ENCODE measurements around the gene PM20D2.
"Not testable (repeated sequence)": the region's sequence is repeated elsewhere in the genome, so short reads cannot be mapped to it uniquely, and the experiment has no call there.

Gene PM20D2

GRCh38 chr6:89145956-89146717 lies at the start of gene PM20D2:
Gene PM20D2 (plus strand): TSS chr6:89146055. CDS start chr6:89146145, 90 bp downstream.
- peak; percentile 58 for DNase-seq

GRCh38 chr6:89098461-89098860 lies 47.4 kb upstream of the PM20D2 start:
- DNase-seq: no peak

GRCh38 chr6:89100114-89100513 lies 45.7 kb upstream of the PM20D2 start:
- DNase-seq: no peak

GRCh38 chr6:89110284-89110683 lies 35.6 kb upstream of the PM20D2 start:
- DNase-seq: no peak

GRCh38 chr6:89111933-89112332 lies 33.9 kb upstream of the PM20D2 start:
- no peak for DNase-seq

- no peak for DNase-seq
These were observed 29.2 kb upstream of the PM20D2 start for GRCh38 chr6:89116702-89117101.

- peak; percentile 5 for DNase-seq
These were observed 28.4 kb upstream of the PM20D2 start, which contains the start of gene SRSF12 for GRCh38 chr6:89117211-89118108. Gene SRSF12 (minus strand): TSS chr6:89118071. CDS start chr6:89117887, 184 bp downstream.

- DNase-seq: no peak
These were observed 26.9 kb upstream of the PM20D2 start for GRCh38 chr6:89118931-89119330.

GRCh38 chr6:89120371-89120770 lies 25.5 kb upstream of the PM20D2 start:
- no peak for DNase-seq

GRCh38 chr6:89121934-89122333 lies 23.9 kb upstream of the PM20D2 start:
- no peak for DNase-seq

- DNase-seq: no peak
These were observed 23.2 kb upstream of the PM20D2 start for GRCh38 chr6:89122625-89123024.

GRCh38 chr6:89128256-89128671 lies 17.6 kb upstream of the PM20D2 start:
- not testable (repeated sequence) for DNase-seq

- no peak for DNase-seq
These were observed 14.3 kb upstream of the PM20D2 start for GRCh38 chr6:89131599-89131998.

- DNase-seq: no peak
These were observed 13.8 kb upstream of the PM20D2 start for GRCh38 chr6:89132057-89132456.

GRCh38 chr6:89133981-89134380 lies 11.9 kb upstream of the PM20D2 start:
- DNase-seq: no peak

- no peak for DNase-seq
These were observed 11.1 kb upstream of the PM20D2 start for GRCh38 chr6:89134723-89135122.

GRCh38 chr6:89138173-89138572 lies 7.7 kb upstream of the PM20D2 start:
- DNase-seq: no peak

GRCh38 chr6:89139509-89140346 lies 6.1 kb upstream of the PM20D2 start:
- DNase-seq: no peak

GRCh38 chr6:89140347-89141156 lies 5.3 kb upstream of the PM20D2 start:
- no peak for DNase-seq

GRCh38 chr6:89144354-89144906 lies 1.4 kb upstream of the PM20D2 start:
- no peak for DNase-seq

GRCh38 chr6:89145091-89145955 lies 532 bp upstream of the PM20D2 start:
- peak; percentile 5 for DNase-seq
